ENCODE results near the gene KDM4B.
"Not testable (repeated sequence)": the region's sequence is repeated elsewhere in the genome, so short reads cannot be mapped to it uniquely, and the experiment has no call there.

KDM4B gene

GRCh38 chr19:5016781-5017180 is 47.9 kb downstream of the KDM4B start:
- DNase-seq, result no peak

DNA sequence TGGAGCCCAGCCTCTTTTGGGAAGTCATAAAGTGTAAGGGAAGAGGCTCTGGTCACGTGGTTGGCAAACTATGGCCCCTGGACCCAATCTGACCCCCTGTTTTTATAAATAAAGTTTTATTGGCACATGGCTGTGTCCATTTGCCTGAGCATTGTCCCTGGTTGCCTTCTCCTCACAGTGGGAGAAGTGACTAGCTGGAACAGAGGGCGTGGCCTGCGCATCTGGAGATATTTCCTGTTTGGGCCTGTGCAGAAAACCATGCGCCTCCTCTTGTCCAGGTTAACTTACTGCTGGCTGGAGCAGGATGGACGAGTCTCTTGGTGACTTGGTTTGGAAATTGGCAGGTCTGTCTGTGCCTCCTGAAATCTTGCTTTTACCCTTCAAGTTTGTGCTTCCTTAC is 48.3 kb downstream of the KDM4B start:
- DNase-seq, result no peak

GRCh38 chr19:5018224-5019015 is 49.5 kb downstream of the KDM4B start:
- DNase-seq, result no peak

- no peak for DNase-seq
Measured at GRCh38 chr19:5020368-5020767, 51.5 kb downstream of the KDM4B start.

- DNase-seq, result no peak
Measured at GRCh38 chr19:5021046-5021445, 52.1 kb downstream of the KDM4B start.

DNA sequence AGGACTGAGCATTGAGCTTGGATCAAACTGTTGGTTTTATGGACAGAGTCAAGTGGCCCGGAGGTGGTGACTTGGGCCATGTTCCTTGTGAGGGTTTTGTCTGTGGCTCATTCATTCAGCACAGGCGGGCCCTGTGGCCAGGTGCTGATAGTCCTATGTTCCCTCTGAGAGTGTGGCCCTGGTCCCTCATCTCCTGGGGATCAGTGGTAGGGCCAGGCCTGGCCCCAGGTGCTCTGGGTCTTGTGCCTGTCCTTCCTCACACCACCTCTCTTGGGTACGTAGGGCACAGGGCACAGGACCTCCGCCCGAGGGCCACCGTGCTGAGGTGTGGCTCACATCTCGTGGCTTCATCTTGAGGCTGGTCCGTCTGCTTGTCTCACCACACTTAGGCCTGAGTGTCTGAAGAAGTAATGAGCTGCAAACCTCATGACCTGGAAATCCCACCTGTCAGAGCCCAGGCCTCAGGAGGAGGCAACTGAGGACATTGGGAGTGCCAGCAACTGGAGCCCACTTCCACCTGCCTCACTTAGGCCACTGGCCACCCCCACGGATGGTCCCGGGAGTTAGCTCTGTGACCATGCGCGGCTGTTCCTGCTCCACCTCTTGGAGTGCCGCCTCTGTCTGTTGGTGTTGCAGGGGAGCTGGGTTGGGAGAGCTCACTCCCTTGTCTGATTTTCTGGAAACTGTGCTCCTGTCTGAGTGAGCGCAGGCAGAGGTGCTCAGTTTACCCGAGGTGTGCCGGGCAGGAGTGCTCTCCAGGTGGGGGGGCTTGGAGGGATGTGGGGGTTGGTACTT is 53.4 kb downstream of the KDM4B start:
- DNase-seq, result no peak

GRCh38 chr19:5023128-5023571 is 54.2 kb downstream of the KDM4B start:
- DNase-seq, result no peak

DNA sequence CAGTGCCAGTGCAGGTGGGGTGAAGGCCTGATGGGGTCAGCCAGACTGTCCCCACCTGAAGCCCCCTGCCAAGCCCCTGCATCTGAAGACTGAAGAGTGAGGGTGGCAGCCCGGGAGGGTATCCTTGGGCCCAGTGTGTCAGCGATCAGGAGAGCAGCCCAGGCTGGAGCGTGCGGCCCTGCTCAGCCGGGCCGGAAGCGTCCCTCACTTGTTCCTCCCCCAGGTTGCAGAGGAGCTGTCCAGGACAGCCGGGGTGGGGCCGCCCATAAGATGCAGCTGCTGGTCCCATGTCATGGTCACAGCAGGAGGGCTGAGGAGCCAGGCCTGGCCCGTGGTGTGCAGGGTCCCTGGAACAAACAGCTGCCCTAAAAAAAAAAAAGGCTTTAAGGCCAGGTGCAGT is 55.4 kb downstream of the KDM4B start:
- DNase-seq, result no peak

DNA sequence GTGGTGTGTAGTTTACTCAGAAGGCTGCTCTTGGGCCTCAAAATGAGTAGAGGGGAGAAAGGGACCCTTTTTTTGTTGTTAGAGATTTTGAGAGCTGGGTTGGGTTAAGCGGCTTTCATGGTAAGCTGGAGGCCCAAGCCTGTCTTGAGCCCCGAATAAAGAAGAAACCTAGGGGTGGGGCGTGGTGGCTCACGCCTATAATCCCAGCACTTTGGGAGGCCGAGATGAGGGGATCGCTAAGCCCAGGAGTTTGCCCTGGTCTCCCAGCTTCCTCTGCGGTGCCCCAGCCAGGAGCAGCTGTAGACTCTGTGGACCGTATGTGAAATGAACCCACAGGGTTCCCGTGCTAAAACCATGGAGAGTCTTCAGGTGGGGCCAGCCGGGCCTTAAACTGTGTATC is 56.1 kb downstream of the KDM4B start:
- DNase-seq, result no peak

GRCh38 chr19:5026706-5027273 is 57.9 kb downstream of the KDM4B start:
- DNase-seq, result no peak

DNA sequence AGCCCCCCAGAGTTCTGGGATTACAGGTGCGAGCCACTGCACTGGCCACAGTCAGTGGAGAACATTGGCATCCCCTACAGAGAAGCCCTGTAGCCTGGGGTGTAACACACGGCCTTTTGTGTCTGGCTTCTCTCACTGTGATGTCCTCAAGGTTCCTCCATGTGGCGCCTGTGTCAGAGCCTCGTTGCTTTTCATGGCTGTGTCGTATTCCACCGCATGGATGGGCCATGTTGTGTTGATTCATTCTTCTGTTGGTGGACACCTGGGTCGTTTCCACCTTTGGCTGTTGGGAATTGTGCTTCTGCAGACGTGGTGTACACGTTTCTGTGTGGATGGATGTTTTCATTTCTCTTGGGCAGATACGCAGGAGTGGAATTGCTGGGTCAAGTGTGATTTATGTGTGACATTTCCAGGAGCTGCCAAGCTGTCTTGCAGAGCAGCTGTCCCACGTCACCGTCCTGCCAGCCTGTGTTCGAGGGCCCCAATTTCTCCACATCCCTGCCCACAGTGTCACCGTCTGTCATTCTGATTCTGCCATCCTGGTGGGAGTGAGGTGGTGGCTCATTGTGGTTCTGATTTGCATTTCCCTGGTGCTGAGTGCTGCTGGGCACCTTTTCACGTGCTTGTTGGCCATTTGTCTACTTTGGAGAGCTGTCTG is 59.4 kb downstream of the KDM4B start:
- no peak for DNase-seq

- not testable (repeated sequence) for DNase-seq
Measured at GRCh38 chr19:5029596-5029995, 60.7 kb downstream of the KDM4B start.

GRCh38 chr19:5030136-5030820 is 61.4 kb downstream of the KDM4B start:
- no peak for DNase-seq

GRCh38 chr19:5030822-5031221 is 61.9 kb downstream of the KDM4B start:
- no peak for DNase-seq

GRCh38 chr19:5031231-5032100 is 62.6 kb downstream of the KDM4B start:
- no peak for DNase-seq

DNA sequence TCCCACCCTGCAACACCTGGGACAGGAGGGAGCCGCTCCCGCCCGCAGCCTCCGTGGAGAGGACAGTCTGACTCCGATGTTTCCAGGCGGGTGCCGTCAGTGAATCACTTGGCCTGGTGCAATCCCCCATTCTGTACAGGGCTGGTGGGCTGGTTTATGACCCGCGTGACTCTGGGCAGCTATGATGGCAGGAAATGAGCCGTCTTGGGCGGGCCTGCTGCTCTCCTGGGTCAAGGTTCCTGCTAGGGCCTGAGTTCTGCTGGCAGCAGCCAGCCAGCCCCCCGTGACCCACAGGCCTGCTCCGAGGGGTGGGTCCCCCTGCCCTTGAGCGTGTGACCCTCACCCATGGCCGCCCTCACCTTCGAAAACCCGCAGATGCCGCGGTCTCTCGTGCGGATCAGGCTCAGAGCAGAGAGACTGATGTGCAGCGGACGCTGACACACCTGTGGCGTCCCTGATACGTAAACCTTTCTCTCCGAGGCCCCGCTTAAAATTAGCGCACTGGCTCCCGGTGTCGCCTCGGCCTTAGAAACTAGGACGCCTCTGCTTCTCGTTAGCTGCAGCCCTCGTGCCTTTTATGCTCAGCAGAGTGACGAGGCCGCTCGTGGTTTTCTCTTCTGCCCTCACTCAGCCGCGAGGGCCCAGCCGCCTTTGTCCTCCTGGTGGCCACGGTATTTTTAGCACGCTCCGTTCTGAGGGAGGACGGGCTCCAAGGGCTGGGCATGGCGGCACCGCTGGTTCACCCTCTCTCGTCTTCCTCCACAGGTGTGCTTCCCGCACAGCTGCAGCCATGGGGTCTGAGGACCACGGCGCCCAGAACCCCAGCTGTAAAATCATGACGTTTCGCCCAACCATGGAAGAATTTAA is 63.4 kb downstream of the KDM4B start:
- DNase-seq, result no peak

GRCh38 chr19:5035105-5035761 is 66.3 kb downstream of the KDM4B start:
- DNase-seq, result no peak

DNA sequence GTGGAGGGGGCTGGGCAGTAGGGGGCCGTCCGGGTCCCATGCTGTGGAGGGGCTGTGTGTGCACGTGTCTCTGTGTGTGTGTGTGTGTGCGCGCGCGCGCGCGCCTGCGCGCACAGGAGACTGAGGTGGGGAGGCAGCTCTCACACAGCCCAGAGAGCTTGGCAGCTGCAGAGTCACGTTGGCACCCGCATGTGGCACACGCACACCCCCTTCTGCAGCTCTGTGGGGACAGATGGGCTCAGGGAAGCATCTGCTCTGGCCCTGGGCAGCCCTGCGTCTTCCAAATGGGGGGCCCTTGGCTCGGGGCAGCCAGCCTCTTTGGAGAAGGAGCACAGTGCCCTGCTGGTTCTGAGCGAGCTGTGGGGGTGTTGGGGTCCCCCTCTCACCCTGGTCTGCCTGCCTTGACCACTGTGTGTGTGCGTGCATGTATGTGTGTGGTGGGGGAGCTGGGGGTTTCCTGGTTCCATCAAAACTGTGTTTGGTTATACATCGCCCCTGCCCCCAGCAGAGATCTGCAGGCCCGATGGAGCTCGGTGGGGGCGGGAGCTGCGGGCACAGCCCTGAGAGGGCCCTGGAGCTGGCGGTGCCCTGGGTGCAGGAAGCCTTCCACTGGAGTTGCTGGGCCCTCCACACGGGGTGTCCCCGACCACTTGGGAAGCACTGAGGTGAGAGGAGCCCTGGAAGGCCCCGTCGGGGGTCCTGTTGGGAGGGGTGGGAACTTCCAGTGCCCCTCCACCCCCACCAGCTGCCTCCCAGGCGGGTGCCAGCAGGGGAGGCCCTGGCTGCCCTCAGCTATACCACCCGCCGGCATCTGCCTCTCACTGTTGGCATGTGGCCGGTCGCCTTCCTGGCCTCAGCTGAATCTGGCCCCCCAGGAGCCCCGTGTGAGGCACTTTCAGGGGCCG is 67.1 kb downstream of the KDM4B start:
- DNase-seq, result no peak
